ENCODE results near the gene SMAD2.

GRCh38 chr18:47915930-47916329, 14.5 kb downstream of the SMAD2 start:
- TF ChIP-seq, protein P1, sequence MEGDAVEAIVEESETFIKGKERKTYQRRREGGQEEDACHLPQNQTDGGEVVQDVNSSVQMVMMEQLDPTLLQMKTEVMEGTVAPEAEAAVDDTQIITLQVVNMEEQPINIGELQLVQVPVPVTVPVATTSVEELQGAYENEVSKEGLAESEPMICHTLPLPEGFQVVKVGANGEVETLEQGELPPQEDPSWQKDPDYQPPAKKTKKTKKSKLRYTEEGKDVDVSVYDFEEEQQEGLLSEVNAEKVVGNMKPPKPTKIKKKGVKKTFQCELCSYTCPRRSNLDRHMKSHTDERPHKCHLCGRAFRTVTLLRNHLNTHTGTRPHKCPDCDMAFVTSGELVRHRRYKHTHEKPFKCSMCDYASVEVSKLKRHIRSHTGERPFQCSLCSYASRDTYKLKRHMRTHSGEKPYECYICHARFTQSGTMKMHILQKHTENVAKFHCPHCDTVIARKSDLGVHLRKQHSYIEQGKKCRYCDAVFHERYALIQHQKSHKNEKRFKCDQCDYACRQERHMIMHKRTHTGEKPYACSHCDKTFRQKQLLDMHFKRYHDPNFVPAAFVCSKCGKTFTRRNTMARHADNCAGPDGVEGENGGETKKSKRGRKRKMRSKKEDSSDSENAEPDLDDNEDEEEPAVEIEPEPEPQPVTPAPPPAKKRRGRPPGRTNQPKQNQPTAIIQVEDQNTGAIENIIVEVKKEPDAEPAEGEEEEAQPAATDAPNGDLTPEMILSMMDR (IDR thresholded peaks at IDR 0.05) = no peak
- TF ChIP-seq POLR2A (IDR thresholded peaks at IDR 0.05) = no peak

Data from sigmoid colon (tissue), 3 donors.